ENCODE data around the gene CES3.
A peak's percentile ranks its signal among the peaks of the same experiment; 100 is the strongest.

Gene CES3

DNA sequence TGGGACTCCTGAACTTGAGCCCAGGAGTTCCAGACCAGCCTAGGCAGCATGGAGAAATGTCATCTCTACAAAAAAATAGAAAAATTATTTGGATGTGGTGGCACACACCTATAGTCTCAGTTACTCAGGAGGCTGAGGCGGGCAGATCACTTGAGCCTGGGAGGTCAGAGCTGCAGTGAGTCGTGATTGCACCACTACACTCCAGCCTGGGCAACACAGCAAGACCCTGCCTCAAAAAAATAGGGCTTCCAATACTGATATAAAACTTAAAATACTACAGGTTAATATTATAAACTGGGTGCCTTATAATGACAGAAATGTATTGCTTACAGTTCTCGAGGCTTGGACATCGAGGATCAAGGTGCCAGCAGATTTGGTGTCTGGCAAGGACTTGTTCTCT lies 15.1 kb upstream of the CES3 start:
- no peak overlapping the region for H3K4me3 ChIP-seq (ENCODE audit: low read length)
- DNase-seq (ENCODE audit: low read depth), result no peak
- TF ChIP-seq, protein P1, sequence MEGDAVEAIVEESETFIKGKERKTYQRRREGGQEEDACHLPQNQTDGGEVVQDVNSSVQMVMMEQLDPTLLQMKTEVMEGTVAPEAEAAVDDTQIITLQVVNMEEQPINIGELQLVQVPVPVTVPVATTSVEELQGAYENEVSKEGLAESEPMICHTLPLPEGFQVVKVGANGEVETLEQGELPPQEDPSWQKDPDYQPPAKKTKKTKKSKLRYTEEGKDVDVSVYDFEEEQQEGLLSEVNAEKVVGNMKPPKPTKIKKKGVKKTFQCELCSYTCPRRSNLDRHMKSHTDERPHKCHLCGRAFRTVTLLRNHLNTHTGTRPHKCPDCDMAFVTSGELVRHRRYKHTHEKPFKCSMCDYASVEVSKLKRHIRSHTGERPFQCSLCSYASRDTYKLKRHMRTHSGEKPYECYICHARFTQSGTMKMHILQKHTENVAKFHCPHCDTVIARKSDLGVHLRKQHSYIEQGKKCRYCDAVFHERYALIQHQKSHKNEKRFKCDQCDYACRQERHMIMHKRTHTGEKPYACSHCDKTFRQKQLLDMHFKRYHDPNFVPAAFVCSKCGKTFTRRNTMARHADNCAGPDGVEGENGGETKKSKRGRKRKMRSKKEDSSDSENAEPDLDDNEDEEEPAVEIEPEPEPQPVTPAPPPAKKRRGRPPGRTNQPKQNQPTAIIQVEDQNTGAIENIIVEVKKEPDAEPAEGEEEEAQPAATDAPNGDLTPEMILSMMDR (IDR thresholded peaks at IDR 0.05; ENCODE audit: insufficient read depth, low read depth, low read length, missing control alignments), result no peak

GRCh38 chr16:66946541-66946940 lies 14.5 kb upstream of the CES3 start:
- TF ChIP-seq, protein P1 (IDR thresholded peaks at IDR 0.05; ENCODE audit: insufficient read depth, low read depth, low read length, missing control alignments), result no peak
- no peak for DNase-seq (ENCODE audit: low read depth)
- no peak overlapping the region for H3K4me3 ChIP-seq (ENCODE audit: low read length)

GRCh38 chr16:66946974-66947301 lies 14.1 kb upstream of the CES3 start:
- TF ChIP-seq, protein P1 (IDR thresholded peaks at IDR 0.05; ENCODE audit: insufficient read depth, low read depth, low read length, missing control alignments), result no peak
- H3K4me3 ChIP-seq (ENCODE audit: low read length), result no peak overlapping the region
- no peak for DNase-seq (ENCODE audit: low read depth)

- TF ChIP-seq, protein P1 (IDR thresholded peaks at IDR 0.05; ENCODE audit: insufficient read depth, low read depth, low read length, missing control alignments), result peak; percentile 89
- H3K4me3 ChIP-seq (ENCODE audit: low read length), result peak overlapping the region; percentile 63
- peak; percentile 90 for DNase-seq (ENCODE audit: low read depth)
Measured at GRCh38 chr16:66947302-66948065, 13.6 kb upstream of the CES3 start.

GRCh38 chr16:66948134-66948836 lies 12.8 kb upstream of the CES3 start:
- peak; percentile 73 for DNase-seq (ENCODE audit: low read depth)
- TF ChIP-seq, protein P1 (IDR thresholded peaks at IDR 0.05; ENCODE audit: insufficient read depth, low read depth, low read length, missing control alignments), result no peak
- H3K4me3 ChIP-seq (ENCODE audit: low read length), result peak overlapping the region; percentile 63

GRCh38 chr16:66948837-66949225 lies 12.2 kb upstream of the CES3 start:
- TF ChIP-seq, protein P1 (IDR thresholded peaks at IDR 0.05; ENCODE audit: insufficient read depth, low read depth, low read length, missing control alignments), result no peak
- no peak for DNase-seq (ENCODE audit: low read depth)
- peak overlapping the region; percentile 63 for H3K4me3 ChIP-seq (ENCODE audit: low read length)
